Stimulated activated naive B cell treated with anti-CD40 and anti-IgM and Interleukin-4, amounts not matched to agents 10 μg/mL and 1 μg/mL and 100 μg/mL, for 72 hours (primary cell): ENCODE results near the gene BABAM2.
"Not testable (repeated sequence)": the region's sequence is repeated elsewhere in the genome, so short reads cannot be mapped to it uniquely, and the experiment has no call there.

ENCODE experiments used
- ATAC-seq, 2 donors: fragments of 150-1000 bp; cut with Tn5 transposase; replicated peaks; 2 replicates each; pipeline ENCODE4 v1.10.0; 2021; ENCODE audit warnings: moderate library complexity in 1 of 2
- DNase-seq: peaks from one replicate; pipeline ENCODE4 v3.0.0; 2021
- H3K27ac Mint-ChIP-seq: one replicate; pipeline ENCODE4 v1.8.0; 2022; ENCODE audit warnings: mild to moderate bottlenecking, mixed read lengths
- H3K27me3 Mint-ChIP-seq, 2 donors: one replicate each; pipeline ENCODE4 v1.8.0; 2022; ENCODE audit warnings: mixed read lengths in 2 of 2
- H3K36me3 Mint-ChIP-seq, 2 donors: one replicate each; pipeline ENCODE4 v1.8.0; 2022; ENCODE audit warnings: mixed read lengths in 2 of 2, mild to moderate bottlenecking in 1 of 2
- H3K4me1 Mint-ChIP-seq, 2 donors: one replicate each; pipeline ENCODE4 v1.8.0; 2022; ENCODE audit warnings: mixed read lengths in 2 of 2, mild to moderate bottlenecking in 1 of 2
- H3K4me3 Mint-ChIP-seq, 2 donors: one replicate each; pipeline ENCODE4 v1.8.0; 2022; ENCODE audit warnings: mild to moderate bottlenecking in 2 of 2, mixed read lengths in 2 of 2, moderate library complexity in 1 of 2
- H3K9me3 Mint-ChIP-seq, 2 donors: one replicate each; pipeline ENCODE4 v1.8.0; 2022; ENCODE audit warnings: mixed read lengths in 2 of 2, mild to moderate bottlenecking in 1 of 2

Gene BABAM2

GRCh38 chr2:28093768-28094167 lies 203.2 kb downstream of the BABAM2 start:
- DNase-seq, result no peak
- Mint-ChIP-seq H3K4me1 (no peaks in the 10 kb centered on the region), H3K27ac (no peak overlapping the region), H3K27me3 (no peaks in the 10 kb centered on the region), H3K4me3 (no peak overlapping the region), H3K9me3 (no peaks in the 10 kb centered on the region), H3K36me3 (peaks cover 4 to 5% of the 10 kb centered on the region in 2 donors)
- no peak for ATAC-seq

- Mint-ChIP-seq H3K4me3 (no peak overlapping the region), H3K36me3 (peaks cover 3 to 4% of the 10 kb centered on the region in 2 donors), H3K9me3 (no peaks in the 10 kb centered on the region), H3K27me3 (no peaks in the 10 kb centered on the region), H3K27ac (no peak overlapping the region), H3K4me1 (no peaks in the 10 kb centered on the region)
- no peak for ATAC-seq
- no peak for DNase-seq
These were observed 204.2 kb downstream of the BABAM2 start for GRCh38 chr2:28094739-28095138.

GRCh38 chr2:28095622-28096021 lies 205.1 kb downstream of the BABAM2 start:
- Mint-ChIP-seq H3K4me1 (peaks cover 0 to 3% of the 10 kb centered on the region in 2 donors), H3K27me3 (no peaks in the 10 kb centered on the region), H3K27ac (no peak overlapping the region), H3K36me3 (peaks cover 4 to 7% of the 10 kb centered on the region in 2 donors), H3K4me3 (no peak overlapping the region), H3K9me3 (no peaks in the 10 kb centered on the region)
- DNase-seq (no peak), ATAC-seq (no peak)

GRCh38 chr2:28096421-28096820 lies 205.9 kb downstream of the BABAM2 start:
- DNase-seq (no peak), ATAC-seq (no peak)
- Mint-ChIP-seq H3K4me1 (peaks cover 0 to 6% of the 10 kb centered on the region in 2 donors), H3K9me3 (no peaks in the 10 kb centered on the region), H3K27me3 (no peaks in the 10 kb centered on the region), H3K27ac (no peak overlapping the region), H3K36me3 (peaks cover 4 to 9% of the 10 kb centered on the region in 2 donors), H3K4me3 (no peak overlapping the region)

GRCh38 chr2:28098501-28099225 lies 208.1 kb downstream of the BABAM2 start:
- H3K27ac Mint-ChIP-seq, result no peak overlapping the region
- DNase-seq (no peak), ATAC-seq (no peak)
- peaks cover 0 to 6% of the 10 kb centered on the region in 2 donors for H3K4me1 Mint-ChIP-seq
- H3K4me3 Mint-ChIP-seq, result no peak overlapping the region
- H3K36me3 Mint-ChIP-seq, result peaks cover 4 to 9% of the 10 kb centered on the region in 2 donors
- H3K27me3 Mint-ChIP-seq, result no peaks in the 10 kb centered on the region
- H3K9me3 Mint-ChIP-seq, result no peaks in the 10 kb centered on the region

GRCh38 chr2:28101123-28101522 lies 210.6 kb downstream of the BABAM2 start:
- ATAC-seq (no peak), DNase-seq (no peak)
- Mint-ChIP-seq H3K9me3 (no peaks in the 10 kb centered on the region), H3K4me1 (peaks cover 0 to 6% of the 10 kb centered on the region in 2 donors), H3K27ac (no peak overlapping the region), H3K27me3 (no peaks in the 10 kb centered on the region), H3K36me3 (peaks cover 2 to 5% of the 10 kb centered on the region in 2 donors), H3K4me3 (no peak overlapping the region)

GRCh38 chr2:28101892-28102291 lies 211.4 kb downstream of the BABAM2 start:
- Mint-ChIP-seq H3K27me3 (no peaks in the 10 kb centered on the region), H3K9me3 (no peaks in the 10 kb centered on the region), H3K4me1 (peaks cover 0 to 6% of the 10 kb centered on the region in 2 donors), H3K4me3 (no peak overlapping the region), H3K27ac (no peak overlapping the region), H3K36me3 (peaks cover 2 to 5% of the 10 kb centered on the region in 2 donors)
- DNase-seq (no peak), ATAC-seq (no peak)

GRCh38 chr2:28102455-28102874 lies 211.9 kb downstream of the BABAM2 start:
- H3K27me3 Mint-ChIP-seq, result no peaks in the 10 kb centered on the region
- H3K27ac Mint-ChIP-seq, result no peak overlapping the region
- H3K9me3 Mint-ChIP-seq, result no peaks in the 10 kb centered on the region
- H3K4me1 Mint-ChIP-seq, result peaks cover 5 to 10% of the 10 kb centered on the region in 2 donors
- ATAC-seq, result no peak
- no peak overlapping the region for H3K4me3 Mint-ChIP-seq
- no peak for DNase-seq
- peaks cover 2 to 5% of the 10 kb centered on the region in 2 donors for H3K36me3 Mint-ChIP-seq

GRCh38 chr2:28103611-28104010 lies 213.1 kb downstream of the BABAM2 start:
- Mint-ChIP-seq H3K4me3 (no peak overlapping the region), H3K27me3 (no peaks in the 10 kb centered on the region), H3K9me3 (no peaks in the 10 kb centered on the region), H3K27ac (no peak overlapping the region), H3K4me1 (peaks cover 7 to 13% of the 10 kb centered on the region in 2 donors), H3K36me3 (peaks cover 2 to 5% of the 10 kb centered on the region in 2 donors)
- no peak for DNase-seq
- no peak for ATAC-seq

- Mint-ChIP-seq H3K36me3 (peaks cover 8 to 9% of the 10 kb centered on the region in 2 donors), H3K27ac (no peak overlapping the region), H3K9me3 (peaks cover 0 to 1% of the 10 kb centered on the region in 2 donors), H3K4me3 (no peak overlapping the region), H3K27me3 (no peaks in the 10 kb centered on the region), H3K4me1 (peaks cover 7 to 9% of the 10 kb centered on the region in 2 donors)
- DNase-seq (no peak), ATAC-seq (no peak)
These were observed 217.6 kb downstream of the BABAM2 start for GRCh38 chr2:28108143-28108542.

GRCh38 chr2:28113771-28114170 lies 223.2 kb downstream of the BABAM2 start:
- H3K27ac Mint-ChIP-seq, H3K4me3 Mint-ChIP-seq, DNase-seq, H3K4me1 Mint-ChIP-seq, ATAC-seq, H3K9me3 Mint-ChIP-seq, H3K27me3 Mint-ChIP-seq: not testable (repeated sequence)
- H3K36me3 Mint-ChIP-seq, result peaks cover 14 to 38% of the 10 kb centered on the region in 2 donors

GRCh38 chr2:28117104-28117596 lies 226.6 kb downstream of the BABAM2 start:
- ATAC-seq, result no peak
- Mint-ChIP-seq H3K9me3 (peaks cover 0 to 1% of the 10 kb centered on the region in 2 donors), H3K27ac (no peak overlapping the region), H3K36me3 (peaks cover 11 to 38% of the 10 kb centered on the region in 2 donors), H3K4me3 (no peak overlapping the region), H3K4me1 (peaks cover 0 to 7% of the 10 kb centered on the region in 2 donors), H3K27me3 (no peaks in the 10 kb centered on the region)
- DNase-seq, result no peak

GRCh38 chr2:28119631-28120030 lies 229.1 kb downstream of the BABAM2 start:
- ATAC-seq (no peak), DNase-seq (no peak)
- H3K4me1 Mint-ChIP-seq, result peaks cover 0 to 4% of the 10 kb centered on the region in 2 donors
- H3K27ac Mint-ChIP-seq, result no peak overlapping the region
- H3K9me3 Mint-ChIP-seq, result no peaks in the 10 kb centered on the region
- no peaks in the 10 kb centered on the region for H3K27me3 Mint-ChIP-seq
- peaks cover 7 to 19% of the 10 kb centered on the region in 2 donors for H3K36me3 Mint-ChIP-seq
- H3K4me3 Mint-ChIP-seq, result no peak overlapping the region

- no peak for ATAC-seq
- no peak for DNase-seq
- Mint-ChIP-seq H3K36me3 (peaks cover 19 to 24% of the 10 kb centered on the region in 2 donors), H3K9me3 (peaks cover 0 to 3% of the 10 kb centered on the region in 2 donors), H3K27ac (no peak overlapping the region), H3K27me3 (no peaks in the 10 kb centered on the region), H3K4me3 (no peak overlapping the region), H3K4me1 (peaks cover 3 to 10% of the 10 kb centered on the region in 2 donors)
These were observed 237.9 kb downstream of the BABAM2 start for GRCh38 chr2:28128281-28128950.
